AG09319 (cell line): ENCODE results near the gene ATAD3C.
"Not testable (repeated sequence)": the region's sequence is repeated elsewhere in the genome, so short reads cannot be mapped to it uniquely, and the experiment has no call there.

Experiments used
- DNase-seq: peaks from one replicate; pipeline ENCODE4 v3.0.0-alpha.2; 2010; ENCODE audit warnings: low read depth; ENCODE audit errors: extremely low read depth
- TF ChIP-seq, protein P1 (sequence below): IDR thresholded peaks from 2 replicates; pipeline ENCODE4 v1.5.1; 2011; ENCODE audit warnings: low read depth, mild to moderate bottlenecking, inconsistent platforms, low read length, moderate library complexity

ATAD3C gene

DNA sequence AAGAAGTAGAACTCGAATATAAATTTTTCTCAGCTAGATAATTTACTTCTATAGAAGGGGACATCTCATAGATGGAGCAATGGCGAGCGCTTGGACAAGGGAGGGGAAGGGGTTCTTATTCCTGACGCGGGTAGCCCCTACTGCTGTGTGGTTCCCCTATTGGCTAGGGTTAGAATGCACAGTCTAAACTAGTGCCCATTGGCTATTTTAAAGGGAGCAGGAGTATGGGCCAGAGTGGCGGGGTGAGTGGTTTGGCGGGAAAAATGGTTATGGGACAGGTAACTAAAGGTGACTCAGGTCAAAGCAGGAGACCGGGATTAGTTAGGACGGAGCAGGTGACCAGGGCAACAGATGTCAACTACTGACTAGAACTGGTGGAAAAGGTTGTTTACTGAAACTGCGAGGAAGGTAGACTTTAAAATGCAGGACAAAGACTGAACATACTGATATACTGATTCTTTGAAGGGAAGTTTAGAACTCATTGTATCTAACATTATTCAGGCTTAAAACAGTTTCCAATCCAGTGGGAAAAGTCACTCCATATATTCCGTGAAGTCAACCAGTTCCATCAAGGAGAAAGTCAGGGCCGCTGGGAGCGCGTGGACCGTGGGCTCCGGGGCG is 61.5 kb downstream of the ATAD3C start:
- TF ChIP-seq, protein P1, sequence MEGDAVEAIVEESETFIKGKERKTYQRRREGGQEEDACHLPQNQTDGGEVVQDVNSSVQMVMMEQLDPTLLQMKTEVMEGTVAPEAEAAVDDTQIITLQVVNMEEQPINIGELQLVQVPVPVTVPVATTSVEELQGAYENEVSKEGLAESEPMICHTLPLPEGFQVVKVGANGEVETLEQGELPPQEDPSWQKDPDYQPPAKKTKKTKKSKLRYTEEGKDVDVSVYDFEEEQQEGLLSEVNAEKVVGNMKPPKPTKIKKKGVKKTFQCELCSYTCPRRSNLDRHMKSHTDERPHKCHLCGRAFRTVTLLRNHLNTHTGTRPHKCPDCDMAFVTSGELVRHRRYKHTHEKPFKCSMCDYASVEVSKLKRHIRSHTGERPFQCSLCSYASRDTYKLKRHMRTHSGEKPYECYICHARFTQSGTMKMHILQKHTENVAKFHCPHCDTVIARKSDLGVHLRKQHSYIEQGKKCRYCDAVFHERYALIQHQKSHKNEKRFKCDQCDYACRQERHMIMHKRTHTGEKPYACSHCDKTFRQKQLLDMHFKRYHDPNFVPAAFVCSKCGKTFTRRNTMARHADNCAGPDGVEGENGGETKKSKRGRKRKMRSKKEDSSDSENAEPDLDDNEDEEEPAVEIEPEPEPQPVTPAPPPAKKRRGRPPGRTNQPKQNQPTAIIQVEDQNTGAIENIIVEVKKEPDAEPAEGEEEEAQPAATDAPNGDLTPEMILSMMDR, result no peak
- no peak for DNase-seq

DNA sequence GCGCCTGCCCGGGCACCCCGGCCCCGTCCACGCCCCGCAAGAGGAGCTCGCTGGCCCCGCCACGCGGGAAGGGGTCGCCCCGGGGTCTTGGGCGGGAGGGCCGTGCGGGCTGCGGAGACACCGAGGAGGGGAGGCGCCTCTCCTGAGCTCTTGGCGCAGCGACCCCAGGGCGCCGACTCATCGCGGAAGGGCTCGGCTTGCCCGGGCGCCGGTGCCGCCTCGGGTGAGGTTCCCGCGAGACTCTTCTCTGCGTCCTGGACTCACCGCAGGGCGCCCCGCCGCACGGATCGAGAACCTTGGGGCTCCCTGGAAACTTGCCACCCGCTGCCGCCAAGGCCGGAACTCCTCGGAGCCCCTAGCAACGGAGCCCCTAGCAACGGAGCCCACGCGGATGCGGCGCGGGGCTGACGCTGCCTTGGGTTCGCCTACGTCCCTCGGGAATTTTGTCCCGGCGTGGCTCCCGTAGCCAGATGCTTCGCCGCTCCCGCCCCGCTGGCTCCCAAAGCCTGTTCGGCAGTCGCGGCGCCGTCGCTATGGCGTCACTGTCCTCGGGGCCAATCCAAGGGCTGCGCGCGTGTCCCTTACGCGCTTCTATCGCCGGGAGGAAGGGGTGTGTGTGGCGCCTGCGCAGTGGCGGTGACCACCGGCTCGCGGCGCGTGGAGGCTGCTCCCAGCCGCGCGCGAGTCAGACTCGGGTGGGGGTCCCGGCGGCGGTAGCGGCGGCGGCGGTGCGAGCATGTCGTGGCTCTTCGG is 62.2 kb downstream of the ATAD3C start, which contains the start of gene ATAD3A:
Gene ATAD3A, plus strand, starts transcription at position 630 of the 753 bp plus-strand sequence. Its CDS starts 107 bp downstream, at position 737.
- DNase-seq, result peak; percentile 93
- TF ChIP-seq, protein P1, result no peak

DNA sequence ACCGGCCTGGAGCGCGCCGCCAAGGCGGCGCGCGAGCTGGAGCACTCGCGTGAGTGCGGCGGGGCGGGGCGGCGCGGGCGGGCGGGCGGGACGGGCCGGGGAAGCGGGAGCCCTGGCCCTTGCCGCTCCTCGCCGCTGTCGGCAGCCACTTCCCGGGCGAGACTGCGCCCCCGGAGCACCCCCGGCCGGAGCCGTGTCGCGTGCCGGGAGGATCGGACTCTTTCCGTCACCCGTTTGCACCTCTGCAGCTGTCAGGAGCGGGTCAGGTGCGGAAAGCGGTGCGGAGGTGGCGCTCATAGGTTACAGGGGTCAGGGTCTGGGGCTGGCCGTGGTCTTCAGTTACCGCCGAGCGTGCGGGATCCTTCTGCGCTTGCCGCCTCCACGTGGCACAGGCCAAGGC is 62.9 kb downstream of the ATAD3C start:
- not testable (repeated sequence) for DNase-seq

DNA sequence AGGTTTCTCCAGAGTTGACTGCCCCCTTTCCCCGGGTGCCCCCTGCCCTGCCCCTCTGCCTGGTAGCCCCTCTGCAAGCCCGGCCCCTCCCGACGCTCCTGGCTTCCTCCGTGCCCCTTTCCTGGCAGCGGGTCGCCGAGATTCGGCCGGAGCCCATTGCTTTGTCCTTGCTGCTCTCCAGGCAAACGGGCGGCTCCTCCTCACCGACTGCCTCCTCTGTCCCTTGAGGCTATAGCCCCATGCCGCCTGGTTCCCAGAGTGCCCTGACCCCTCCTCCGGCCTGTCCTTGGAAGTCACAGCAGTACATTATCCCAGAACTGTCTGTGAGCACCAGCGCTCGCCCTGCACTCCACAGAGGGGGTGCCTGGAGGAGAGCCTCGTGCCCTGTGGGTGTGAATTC is 64.2 kb downstream of the ATAD3C start:
- not testable (repeated sequence) for DNase-seq

DNA sequence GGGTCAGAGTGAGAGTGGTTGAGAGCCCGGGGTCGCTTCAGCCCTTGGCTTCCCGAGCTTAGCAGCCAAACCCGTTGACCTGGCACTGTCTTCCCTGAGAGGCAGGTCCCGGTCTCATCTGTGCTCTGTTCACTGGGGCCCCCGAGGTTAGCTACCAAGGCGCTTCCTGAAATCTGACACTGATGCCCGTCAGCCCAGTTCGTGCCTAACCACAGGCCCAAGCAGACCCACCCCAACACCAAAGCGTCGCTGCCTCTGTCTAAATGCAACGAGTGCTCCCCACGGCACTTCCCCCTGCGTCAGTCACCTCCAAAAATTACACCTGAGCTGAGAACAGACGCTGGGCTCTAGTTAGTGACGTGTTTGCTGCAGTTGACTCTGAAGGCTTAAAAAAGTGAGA is 64.9 kb downstream of the ATAD3C start:
- DNase-seq, result not testable (repeated sequence)

DNA sequence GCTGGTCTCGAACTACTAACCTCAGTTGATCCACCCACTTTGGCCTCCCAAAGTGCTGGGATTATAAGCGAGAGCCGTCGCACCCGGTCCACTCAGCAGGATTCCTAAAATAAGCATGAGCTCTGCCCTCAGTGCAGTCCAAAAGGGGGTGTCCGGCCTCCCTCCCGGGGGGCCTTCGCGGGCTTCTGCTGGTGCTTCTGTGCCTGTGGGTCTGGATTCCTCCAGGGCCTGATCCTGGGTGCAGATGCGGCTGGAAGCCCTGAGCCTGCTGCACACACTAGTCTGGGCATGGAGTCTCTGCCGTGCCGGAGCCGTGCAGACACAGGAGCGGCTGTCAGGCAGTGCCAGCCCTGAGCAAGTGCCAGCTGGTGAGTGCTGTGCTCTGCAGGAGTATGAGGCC is 67.4 kb downstream of the ATAD3C start:
- not testable (repeated sequence) for DNase-seq

DNA sequence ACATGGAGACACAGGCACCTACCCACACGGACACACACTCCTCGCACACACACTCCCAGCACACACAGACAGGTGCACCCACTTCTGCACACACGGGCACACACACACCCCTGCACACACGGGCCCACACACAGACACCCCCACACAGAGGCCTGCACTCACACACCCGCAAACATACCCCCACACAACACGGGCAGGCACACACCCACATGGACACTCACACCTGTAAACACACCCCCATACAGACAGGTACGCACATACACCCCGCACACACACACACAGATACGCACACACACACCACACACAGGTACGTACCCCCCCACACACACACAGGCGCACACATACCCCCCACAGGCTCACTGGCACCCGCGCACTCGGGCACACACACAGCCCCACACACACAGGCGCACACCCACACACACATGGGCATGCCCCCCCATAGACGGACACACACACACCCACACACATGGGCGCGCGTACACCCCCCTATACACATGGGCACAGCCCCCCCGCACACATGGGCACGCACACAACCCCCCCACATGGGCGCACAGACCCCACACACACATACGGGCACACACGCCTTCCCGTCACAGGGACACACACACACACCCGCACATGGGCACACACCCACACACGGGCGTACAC is 68.6 kb downstream of the ATAD3C start:
- TF ChIP-seq, protein P1, result no peak
- DNase-seq, result no peak

DNA sequence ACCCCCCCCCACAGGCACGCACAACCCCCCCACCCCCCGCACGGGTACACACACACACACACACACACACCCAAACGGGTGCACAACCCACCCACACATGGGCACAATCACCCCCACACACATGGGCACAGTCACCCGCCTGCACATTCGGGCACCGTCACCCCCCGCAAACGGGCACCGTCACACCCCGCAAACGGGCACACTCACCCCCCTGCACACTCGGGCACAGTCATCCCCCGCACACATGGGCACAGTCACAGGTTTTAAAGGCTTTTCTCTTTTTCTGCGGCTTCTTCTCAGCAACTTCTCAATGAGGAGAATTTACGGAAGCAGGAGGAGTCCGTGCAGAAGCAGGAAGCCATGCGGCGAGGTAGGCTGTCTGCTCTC is 69.1 kb downstream of the ATAD3C start:
- not testable (repeated sequence) for DNase-seq
